HepG2 (cell line): ENCODE results near the gene GSAP. TPM values are rescaled to one million over a fixed set of nuclear protein-coding genes. Genes with fewer than 3 reads are reported as not detected.

Experiments used
- ATF7 ChIP-seq, 2 experiments: fragments of 450-650 bp in 1 of 2; sonication (generic) in 1 of 2; formaldehyde crosslinking in 1 of 2; IDR thresholded peaks; 2 replicates each; pipeline versions ENCODE4 v1.4.0 to v1.6.1; 2016 to 2020; ENCODE audit warnings: antibody characterized with exemption in 1 of 2, mild to moderate bottlenecking in 1 of 2, missing genetic modification reagents in 1 of 2
- BHLHE40 ChIP-seq: IDR thresholded peaks from 2 replicates; pipeline ENCODE4 v1.6.1; 2011; ENCODE audit warnings: low read length, improper control_type of control experiment
- BRCA1 ChIP-seq: sonication (generic); formaldehyde crosslinking; IDR thresholded peaks from 2 replicates; pipeline ENCODE4 v1.4.0; 2020; ENCODE audit warnings: missing genetic modification reagents
- FOXM1 ChIP-seq: sonication (generic); formaldehyde crosslinking; IDR thresholded peaks from 2 replicates; pipeline ENCODE4 v1.5.0; 2020; ENCODE audit warnings: missing genetic modification reagents
- GATAD1 ChIP-seq: IDR thresholded peaks from 2 replicates; pipeline ENCODE4 v1.6.1; 2016; ENCODE audit warnings: missing genetic modification reagents, missing compliant biosample characterization
- GPBP1L1 ChIP-seq: sonication (generic); formaldehyde crosslinking; IDR thresholded peaks from 2 replicates; pipeline ENCODE4 v1.5.0; 2020; ENCODE audit warnings: mild to moderate bottlenecking, missing genetic modification reagents
- GPN1 ChIP-seq: sonication (generic); formaldehyde crosslinking; IDR thresholded peaks from 2 replicates; pipeline ENCODE4 v1.5.1; 2020; ENCODE audit warnings: missing genetic modification reagents, borderline replicate concordance
- HMG20A ChIP-seq: IDR thresholded peaks from 2 replicates; pipeline ENCODE4 v1.6.1; 2016; ENCODE audit warnings: borderline replicate concordance
- MAX ChIP-seq: IDR thresholded peaks from 2 replicates; pipeline ENCODE4 v1.6.1; 2012; ENCODE audit warnings: inconsistent platforms
- MIER2 ChIP-seq: IDR thresholded peaks from 2 replicates; pipeline ENCODE4 v1.6.1; 2016; ENCODE audit warnings: missing biosample characterization, missing genetic modification reagents
- NCOA2 ChIP-seq: sonication (generic); formaldehyde crosslinking; IDR thresholded peaks from 2 replicates; pipeline ENCODE4 v1.8.0; 2022; ENCODE audit warnings: inconsistent platforms
- RELA ChIP-seq: sonication (generic); formaldehyde crosslinking; IDR thresholded peaks from 2 replicates; pipeline ENCODE4 v1.4.0; 2020; ENCODE audit warnings: missing genetic modification reagents
- RXRB ChIP-seq: IDR thresholded peaks from 2 replicates; pipeline ENCODE4 v1.6.1; 2016; ENCODE audit warnings: borderline replicate concordance, missing genetic modification reagents, missing compliant biosample characterization
- SNAPC4 ChIP-seq: sonication (generic); formaldehyde crosslinking; IDR thresholded peaks from 2 replicates; pipeline ENCODE4 v1.4.0; 2020; ENCODE audit warnings: mild to moderate bottlenecking, missing genetic modification reagents
- TAF15 ChIP-seq: fragments of 200-400 bp; formaldehyde crosslinking; IDR thresholded peaks from one replicate; pipeline ENCODE4 v1.6.1; 2018; ENCODE audit warnings: mild to moderate bottlenecking, low read depth, low read length; ENCODE audit not compliant: poor library complexity, severe bottlenecking
- TSC22D2 ChIP-seq: sonication (generic); formaldehyde crosslinking; IDR thresholded peaks from 2 replicates; pipeline ENCODE4 v1.5.1; 2020; ENCODE audit warnings: missing genetic modification reagents, mild to moderate bottlenecking, borderline replicate concordance
- XRCC5 ChIP-seq: fragments of 200-400 bp; formaldehyde crosslinking; optimal IDR thresholded peaks from 2 replicates; pipeline ENCODE3; 2017; ENCODE audit warnings: mild to moderate bottlenecking, low read length
- ZBTB38 ChIP-seq: sonication (generic); formaldehyde crosslinking; IDR thresholded peaks from 2 replicates; pipeline ENCODE4 v1.5.1; 2020; ENCODE audit warnings: mild to moderate bottlenecking, missing genetic modification reagents
- ZC3H4 ChIP-seq: sonication (generic); formaldehyde crosslinking; IDR thresholded peaks from 2 replicates; pipeline ENCODE4 v1.4.0; 2020; ENCODE audit warnings: missing genetic modification reagents, borderline replicate concordance
- ZNF263 ChIP-seq: sonication (generic); formaldehyde crosslinking; IDR thresholded peaks from 2 replicates; pipeline ENCODE4 v1.4.0; 2020; ENCODE audit warnings: missing genetic modification reagents
- ZNF343 ChIP-seq: sonication (generic); formaldehyde crosslinking; IDR thresholded peaks from 2 replicates; pipeline ENCODE4 v1.4.0; 2020; ENCODE audit warnings: mild to moderate bottlenecking, missing genetic modification reagents
- ZNF552 ChIP-seq: sonication (generic); formaldehyde crosslinking; IDR thresholded peaks from 2 replicates; pipeline ENCODE4 v1.9.0; 2022; ENCODE audit warnings: missing genetic modification reagents, mild to moderate bottlenecking, borderline replicate concordance
- ZNF746 ChIP-seq: sonication (generic); formaldehyde crosslinking; IDR thresholded peaks from 2 replicates; pipeline ENCODE4 v1.8.0; 2022; ENCODE audit warnings: mild to moderate bottlenecking, missing genetic modification reagents
- ZNF788 ChIP-seq: sonication (generic); formaldehyde crosslinking; IDR thresholded peaks from 2 replicates; pipeline ENCODE4 v1.5.0; 2020; ENCODE audit warnings: mild to moderate bottlenecking, missing genetic modification reagents, borderline replicate concordance
- polyA plus RNA-seq, 8 experiments: library from polyadenylated mRNA; depleted of rRNA in 3 of 8; stranded (reverse) in 7 of 8; unstranded in 1 of 8; fragments of >200 nt; fragmentation: Illumina TruSeq in 4 of 8; extraction: Trizol in 4 of 8; gene quantifications; 2 replicates each; pipeline versions ENCODE4 v1.2.1 to v1.2.3, GENCODE V29; 2011 to 2016; ENCODE audit warnings: low read depth in 4 of 8, missing spikeins in 1 of 8, mixed read lengths in 1 of 8; ENCODE audit not compliant: insufficient read depth in 1 of 8
- total RNA-seq, 5 experiments: library from RNA; depleted of rRNA; stranded (reverse); fragments of >200 nt; fragmentation: Illumina TruSeq; extraction: Trizol; gene quantifications; 2 replicates each; pipeline ENCODE4 v1.2.3, GENCODE V29; 2016; ENCODE audit warnings: low read depth in 1 of 5

The GSAP gene
- total and polyA plus RNA-seq, 2 of the 13 experiments (the other 11 are each of a cell fraction or from before 2014, with no cell fraction given) = 34.6 to 40.6 TPM

GRCh38 chr7:77416621-77417371, 647 bp upstream of the GSAP start (continued):
- TF ChIP-seq SNAPC4 (no peak), HMG20A (CRISPR knock-in tag) (no peak), GATAD1 (no peak), FOXM1 (CRISPR knock-in tag) (no peak), MIER2 (CRISPR knock-in tag) (no peak), ZC3H4 (CRISPR knock-in tag) (peak; percentile 59; the same call in 1 of the 2 replicates), ATF7 (IDR thresholded peaks at IDR 0.05) (0 out of 2 replicates have a peak, but pooled peaks have one; percentile 5), ATF7 (CRISPR knock-in tag; IDR thresholded peaks at IDR 0.05) (no peak), ZBTB38 (CRISPR knock-in tag) (no peak), ZNF746 (no peak), ZNF788 (CRISPR knock-in tag) (no peak), TAF15 (no peak), ZNF552 (no peak), MAX (no peak), ZNF263 (CRISPR knock-in tag) (no peak; the same call in 1 of the 2 replicates), RXRB (CRISPR knock-in tag) (no peak; the same call in 1 of the 2 replicates), TSC22D2 (no peak), NCOA2 (CRISPR knock-in tag) (no peak), ZNF343 (CRISPR knock-in tag) (no peak), GPBP1L1 (CRISPR knock-in tag) (no peak), BHLHE40 (no peak), BRCA1 (no peak), XRCC5 (no peak), RELA (CRISPR knock-in tag) (no peak), GPN1 (CRISPR knock-in tag) (no peak)
